Ramos (cell line): ENCODE data around the gene ACACA.
"Not testable (repeated sequence)": the region's sequence is repeated elsewhere in the genome, so short reads cannot be mapped to it uniquely, and the experiment has no call there.

Experiments
- in situ Hi-C: fragments of 300-500 bp; cut with MboI; formaldehyde crosslinking; loops from one replicate; pipeline ENCODE4 v1.14.3; 2022; ENCODE audit warnings: low sequenced_read_pairs; ENCODE audit not compliant: unreplicated experiment

ACACA gene

DNA sequence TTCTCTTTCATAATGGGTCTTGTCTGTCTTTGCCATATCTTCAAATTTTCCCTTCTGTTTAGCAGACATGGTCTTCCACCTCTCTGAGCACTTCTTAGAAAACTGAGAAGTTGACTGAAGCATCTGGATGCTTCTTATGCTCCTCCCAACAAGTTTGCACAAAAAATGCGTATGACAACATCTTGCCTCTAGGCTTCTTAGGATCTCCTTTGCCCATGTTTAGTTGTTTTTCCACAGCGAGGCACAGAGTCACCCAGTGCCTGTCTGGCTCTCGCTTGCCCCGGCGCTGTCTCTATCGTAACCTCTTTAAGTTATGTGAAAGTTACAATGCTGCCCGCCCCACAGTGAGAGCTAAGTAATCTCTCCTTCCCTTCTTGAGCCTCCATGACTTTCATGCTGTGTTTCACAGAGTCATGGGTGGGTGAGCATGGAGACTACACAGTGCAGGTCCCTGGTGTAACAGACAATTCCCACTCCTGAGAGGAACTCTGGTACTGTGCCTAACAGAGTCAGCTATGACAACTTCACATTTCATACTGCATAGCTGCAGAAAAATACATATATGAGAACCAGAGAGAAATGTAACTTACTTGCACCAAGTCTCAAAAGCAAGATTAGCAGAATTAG lies 262.4 kb downstream of the ACACA start:
- in situ Hi-C loops: no loop called here

- in situ Hi-C loops: not testable (repeated sequence)
These were observed 263.1 kb downstream of the ACACA start for GRCh38 chr17:37143558-37143957.

DNA sequence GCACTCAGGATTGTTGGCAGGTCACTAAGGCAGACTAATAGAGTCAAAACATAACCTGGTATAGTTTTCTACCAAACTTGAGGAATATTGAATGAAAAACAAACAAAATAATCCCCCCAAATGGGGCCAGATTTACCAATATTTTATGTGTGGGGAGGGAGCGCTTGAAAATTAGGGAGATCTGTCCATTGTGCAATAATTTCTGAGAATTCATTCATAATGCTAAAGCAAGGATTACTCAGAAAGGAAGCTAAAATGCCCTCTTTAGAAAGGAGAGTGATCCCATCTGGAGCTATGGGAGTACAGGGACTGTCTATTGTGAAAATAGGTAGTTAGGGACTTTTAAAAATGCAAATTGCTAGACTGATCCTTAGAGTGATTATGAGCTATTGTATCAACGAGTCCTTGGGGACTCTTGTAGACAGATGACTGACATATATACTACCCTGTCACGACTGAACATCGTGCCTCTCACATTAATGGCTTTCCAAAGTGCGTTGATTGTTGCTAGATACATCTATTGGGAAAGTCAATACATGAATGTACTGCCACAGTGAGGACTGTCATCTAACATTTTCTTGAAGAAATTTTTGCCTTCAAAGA lies 264.2 kb downstream of the ACACA start:
- in situ Hi-C loops: no loop called here

DNA sequence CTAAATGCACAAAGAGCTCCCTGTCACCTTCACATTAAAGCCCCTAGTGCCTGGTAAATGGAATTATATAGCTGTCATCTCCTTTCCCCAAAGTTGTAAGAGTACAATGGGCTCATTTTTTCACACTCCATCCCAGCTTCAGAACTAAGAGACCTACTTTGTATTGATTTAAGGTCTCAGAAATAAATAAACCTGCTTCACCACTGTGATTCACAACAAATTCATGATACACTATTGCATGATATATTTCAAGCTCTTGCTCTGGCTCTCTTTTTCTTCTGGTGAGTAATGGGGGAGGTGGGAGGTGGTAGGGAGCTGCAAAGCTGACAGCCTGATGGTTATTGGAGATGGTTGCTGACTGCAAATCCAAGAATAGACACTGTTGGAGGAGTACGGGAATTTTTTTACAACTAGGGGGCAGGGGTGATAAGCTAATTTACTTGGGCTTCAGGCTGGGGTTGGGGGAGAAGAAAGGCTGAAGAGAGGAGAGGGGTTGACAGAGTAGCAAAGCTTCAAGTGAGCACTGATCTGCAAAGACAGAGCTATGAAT lies 268.0 kb downstream of the ACACA start:
- in situ Hi-C loops: no loop called here

GRCh38 chr17:37137906-37138514 lies 268.6 kb downstream of the ACACA start:
- in situ Hi-C loops: no loop called here

GRCh38 chr17:37137070-37137610 lies 269.5 kb downstream of the ACACA start:
- in situ Hi-C loops: no loop called here

DNA sequence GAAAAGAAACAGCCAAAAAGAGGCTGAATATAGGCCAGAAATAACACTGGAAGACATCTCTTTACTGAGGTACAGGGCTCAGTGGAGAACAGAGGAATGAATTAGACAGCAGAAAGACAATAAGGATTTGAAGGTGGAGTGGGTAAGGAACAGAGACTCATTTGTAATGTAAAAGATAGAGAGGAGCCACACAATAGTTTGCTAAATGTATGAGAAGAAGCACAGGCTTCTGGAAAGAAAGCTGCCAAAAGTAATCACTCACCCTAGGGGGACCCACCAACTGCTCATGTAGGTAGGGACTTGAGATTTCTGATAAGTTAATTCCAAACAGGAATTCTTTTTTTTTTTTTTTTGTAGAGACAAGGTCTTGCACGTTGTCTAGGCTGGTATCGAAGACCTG lies 271.1 kb downstream of the ACACA start:
- in situ Hi-C loops: no loop called here

GRCh38 chr17:37134050-37134449 lies 272.6 kb downstream of the ACACA start:
- in situ Hi-C loops: no loop called here

DNA sequence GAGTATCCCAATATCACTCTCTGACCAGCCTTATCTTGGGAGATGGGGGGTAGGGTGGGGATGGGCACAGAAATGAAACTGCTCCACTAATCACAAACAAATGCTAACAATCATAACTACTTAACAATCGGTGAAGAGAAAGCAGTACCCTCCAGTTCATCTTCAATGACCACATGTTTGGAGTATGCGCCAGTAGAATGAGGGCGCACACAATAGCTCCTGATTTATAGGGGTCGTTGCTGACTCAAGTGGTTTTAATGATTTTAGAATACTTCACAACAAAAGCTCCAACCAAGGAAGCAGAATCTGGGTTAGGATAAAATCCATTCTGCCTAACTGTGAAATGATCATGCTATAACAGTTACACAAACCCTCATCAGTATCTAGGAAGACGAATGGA lies 273.5 kb downstream of the ACACA start:
- in situ Hi-C loops: no loop called here

- in situ Hi-C loops: no loop called here
These were observed 274.7 kb downstream of the ACACA start for GRCh38 chr17:37131669-37132611.

DNA sequence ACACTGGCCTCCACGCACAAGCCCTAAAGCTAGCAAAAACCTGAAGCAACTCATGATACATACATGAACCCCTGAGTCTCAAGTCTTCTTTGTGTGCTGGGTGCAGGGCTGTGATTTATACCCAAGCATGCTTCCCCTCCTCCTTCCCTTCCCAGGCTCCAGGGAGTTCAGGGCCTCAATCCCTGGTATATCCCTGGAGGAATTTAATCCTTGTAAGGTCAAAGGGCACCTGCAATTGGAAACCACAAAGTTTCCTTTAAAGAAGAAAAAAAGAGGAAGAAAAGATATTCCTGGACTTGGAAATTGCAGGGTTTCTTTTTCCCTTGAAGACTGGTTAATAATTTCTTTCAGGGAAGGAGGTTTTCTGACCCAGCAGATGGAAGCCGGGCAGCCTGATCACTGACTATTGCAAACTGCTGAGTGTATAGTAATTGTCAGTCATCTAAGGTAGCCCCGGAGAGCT lies 275.6 kb downstream of the ACACA start:
- in situ Hi-C loops: no loop called here

GRCh38 chr17:37124821-37125173 lies 281.8 kb downstream of the ACACA start:
- in situ Hi-C loops: no loop called here

DNA sequence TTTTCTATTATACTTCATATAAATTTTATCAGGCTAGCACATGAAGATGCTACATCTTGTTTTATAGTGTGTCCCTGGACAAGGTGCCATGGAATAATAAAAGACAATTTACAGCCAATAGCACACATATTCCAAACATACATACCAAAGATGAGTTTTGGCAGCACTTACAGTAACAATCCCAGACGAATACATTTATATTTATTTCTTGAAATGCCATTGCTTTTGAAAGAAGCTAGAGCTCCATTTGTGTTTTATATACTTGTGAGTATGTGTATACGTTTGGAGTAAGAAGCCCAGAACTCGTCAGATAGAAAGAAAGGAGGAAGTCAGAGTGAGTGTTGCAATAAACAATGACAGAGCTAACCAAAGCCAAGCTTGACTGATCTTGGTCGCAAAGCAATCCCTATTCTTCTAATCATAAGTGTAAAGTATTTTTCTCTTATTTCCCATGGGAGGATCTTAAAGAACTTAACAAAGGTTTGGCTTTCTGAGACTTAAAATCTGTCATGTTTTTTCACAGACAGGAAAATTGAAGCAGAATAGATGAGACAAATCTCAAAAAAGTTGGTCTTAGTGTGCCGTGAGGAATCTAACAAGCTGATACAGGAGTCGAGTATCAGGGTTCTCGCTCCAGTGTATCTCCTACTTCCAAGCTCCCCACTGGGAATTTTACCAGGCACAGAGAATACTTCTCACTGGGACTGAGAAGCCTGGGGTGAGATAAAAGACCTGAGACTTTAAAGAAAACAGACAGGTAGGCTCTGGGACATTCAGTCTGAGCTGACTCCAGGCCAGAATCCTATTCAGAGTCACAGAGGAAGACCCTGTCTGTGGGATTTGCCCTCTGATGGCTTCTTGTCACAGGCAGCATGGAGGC lies 282.5 kb downstream of the ACACA start:
- in situ Hi-C loops: no loop called here

DNA sequence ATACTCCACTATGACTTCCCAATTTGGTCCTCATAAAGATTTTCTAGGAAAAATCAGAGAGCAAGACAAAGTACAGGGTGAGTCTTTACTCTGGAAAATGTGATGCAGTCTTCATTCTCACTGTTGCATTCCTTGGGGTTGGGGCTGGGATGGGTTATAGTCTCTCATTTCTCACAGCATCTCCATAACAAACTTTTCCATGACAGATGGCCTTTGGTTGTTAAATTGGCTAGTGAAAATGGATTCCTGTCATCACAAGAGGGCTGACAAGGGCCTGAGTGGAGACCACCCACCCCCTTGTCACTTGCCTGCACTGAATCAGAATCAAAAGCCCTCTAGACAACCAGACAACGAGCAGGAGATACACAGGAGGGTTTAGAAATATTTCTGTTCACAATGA lies 283.2 kb downstream of the ACACA start:
- in situ Hi-C loops: no loop called here

GRCh38 chr17:37121616-37122015 lies 285.0 kb downstream of the ACACA start:
- in situ Hi-C loops: no loop called here

DNA sequence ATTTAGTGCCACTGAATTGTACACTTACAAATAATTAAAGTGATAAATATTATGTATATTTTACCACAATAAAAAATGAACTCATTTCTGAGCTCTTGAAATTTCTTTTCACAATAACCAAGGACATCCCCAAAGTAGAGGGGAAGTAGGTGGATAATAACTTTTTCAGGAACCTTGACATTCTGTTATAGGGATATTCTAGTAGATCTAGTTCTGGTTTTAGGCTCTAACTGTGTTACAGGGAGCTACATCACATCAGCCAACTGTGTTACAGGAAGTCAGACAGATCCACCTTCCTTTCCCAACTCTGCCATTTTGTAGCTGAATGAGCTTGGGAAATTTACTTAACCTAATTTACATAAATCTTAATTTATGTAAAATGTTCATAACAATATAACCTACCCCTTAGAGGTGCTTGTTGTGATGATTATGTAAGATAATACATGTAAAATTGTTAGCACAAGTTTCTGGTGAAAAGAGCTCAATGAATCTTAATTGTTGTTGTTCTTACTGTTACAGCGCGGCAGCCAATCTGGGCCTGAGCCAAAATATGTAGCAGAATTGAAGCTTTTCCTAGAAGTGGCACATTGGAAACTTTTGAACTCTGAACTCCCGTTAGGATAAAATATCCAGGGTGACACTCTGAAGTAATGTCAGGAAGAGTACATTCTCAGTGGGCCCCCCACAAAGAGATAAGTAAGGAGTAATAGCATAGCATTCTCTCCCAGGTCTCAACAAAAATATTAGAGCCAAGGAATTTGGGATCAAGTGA lies 288.1 kb downstream of the ACACA start:
- in situ Hi-C loops: no loop called here

- in situ Hi-C loops: no loop called here
These were observed 289.1 kb downstream of the ACACA start for GRCh38 chr17:37117373-37118142.

GRCh38 chr17:37116671-37117185 lies 289.9 kb downstream of the ACACA start:
- in situ Hi-C loops: no loop called here
